Measurements from ENCODE around the gene ZNF354C. TPM values are rescaled to one million over a fixed set of nuclear protein-coding genes. Genes with fewer than 3 reads are reported as not detected.

ZNF354C gene
- total and polyA plus RNA-seq, 9 of the 15 experiments (the other 6 are each of a cell fraction or from before 2014, with no cell fraction given), result 0.01 to 0.08 (median 0.03) TPM; not detected in 1

GRCh38 chr5:179113143-179113530, 53.0 kb downstream of the ZNF354C start:
- CTCF ChIA-PET (ENCODE audit: low intra/inter-chr PET ratio), result no interaction called here
- TF ChIP-seq SMARCC2 (IDR thresholded peaks at IDR 0.05; ENCODE audit: low read depth) (no peak), CEBPG (CRISPR knock-in tag; IDR thresholded peaks at IDR 0.05) (no peak), CEBPG (tag; conservative IDR thresholded peaks at IDR 0.05 in 1 of 2, IDR thresholded peaks at IDR 0.05 in 1 of 2) (no peak), PURB (CRISPR knock-in tag; IDR thresholded peaks at IDR 0.05; ENCODE audit: low read depth) (no peak), HES1 (IDR thresholded peaks at IDR 0.05; ENCODE audit: low read depth) (no peak), NR2F6 (CRISPR knock-in tag; IDR thresholded peaks at IDR 0.05) (no peak), CBFA2T3 (IDR thresholded peaks at IDR 0.05) (no peak), NEUROD1 (IDR thresholded peaks at IDR 0.05; ENCODE audit: borderline replicate concordance, low read depth, low read length, partially characterized antibody) (no peak)
- no peak overlapping the region for H3K4me3 ChIP-seq
- no peak overlapping the region for H2AFZ ChIP-seq (ENCODE audit: low read depth, low read length)
- WGBS (ENCODE audit: insufficient coverage, low coverage, missing lambda C conversion rate), result 2% methylated on average over 13 of the region's 13 CpGs
- intact Hi-C loops (cut with micrococcal nuclease) (no loop called here), in situ Hi-C loops (cut with MboI) (no loop called here)
- no peak overlapping the region for H3K4me2 ChIP-seq (ENCODE audit: insufficient read depth, low read length)
- peaks cover 0 to 21% of the 10 kb centered on the region in 2 experiments; a peak in 2 of 5 replicates for H3K27me3 ChIP-seq (ENCODE audit: control insufficient read depth in 2 of 2, insufficient read depth in 2 of 2, low read length in 2 of 2)
- no peaks in the 10 kb centered on the region for H3K79me2 ChIP-seq (ENCODE audit: control insufficient read depth, insufficient read depth, low read length)
- no peak overlapping the region for H3K27ac ChIP-seq (ENCODE audit: extremely low read depth, low read depth, low read length)
- BruUV-seq (replicated peaks), result no TSS peak
- no peaks in the 10 kb centered on the region for H4K20me1 ChIP-seq (replicated peaks; ENCODE audit: control insufficient read depth, insufficient read depth, low read length)
- no peak for DNase-seq (ENCODE audit: extremely low read depth in 1 of 4, low spot score in 3 of 4)
- POLR2A ChIA-PET, result no interaction called here
- H3K9ac ChIP-seq (ENCODE audit: insufficient read depth in 1 of 2, low read depth in 2 of 2, low read length in 2 of 2), result no peak overlapping the region
- no peak for ATAC-seq
- no peaks in the 10 kb centered on the region for H3K9me3 ChIP-seq (replicated peaks; ENCODE audit: control insufficient read depth, insufficient read depth, low read depth, low read length)
- no peaks in the 10 kb centered on the region for H3K9me1 ChIP-seq (ENCODE audit: control insufficient read depth, insufficient read depth, low read length)
- H3K36me3 ChIP-seq (ENCODE audit: control insufficient read depth, insufficient read depth, low read length), result no peaks in the 10 kb centered on the region
- H3K4me1 ChIP-seq (replicated peaks in 1 of 2; ENCODE audit: control insufficient read depth in 2 of 2, insufficient read depth in 2 of 2, low read length in 2 of 2), result no peaks in the 10 kb centered on the region
- no peak for FAIRE-seq
